GM12878 (cell line): ENCODE measurements around the gene IFNA2. TPM values are rescaled to one million over a fixed set of nuclear protein-coding genes. Genes with fewer than 3 reads are reported as not detected.

Experiments used
- ATAC-seq: fragments of 200-7000 bp; cut with Tn5 transposase; 3 replicates; pipeline ENCODE4 v1.9.1; 2020; ENCODE audit warnings: mild to moderate bottlenecking, moderate library complexity
- BruUV-seq: library from RNA; stranded (reverse); fragments of 400-500 nt; replicated peaks from 2 replicates; lab custom pipeline; 2021; lab: Mats Ljungman, UMichigan
- CTCF ChIA-PET: fragments of 300-600 bp; sonication (Branson Sonifier 250); formaldehyde crosslinking; extraction: SDS; loops from one replicate; lab custom pipeline; 2021; ENCODE audit warnings: inconsistent platforms; lab: Yijun Ruan, JAX
- POLR2A ChIA-PET: fragments of 350-600 bp; formaldehyde crosslinking; extraction: SDS; loops from one replicate; lab custom pipeline; 2021; ENCODE audit warnings: inconsistent platforms; lab: Charles Lee
- RAD21 ChIA-PET: fragments of 300-600 bp; sonication (Branson Sonifier 250); formaldehyde crosslinking; loops from one replicate; lab custom pipeline; 2023; ENCODE audit warnings: antibody characterized with exemption; ENCODE audit not compliant: unreplicated experiment; lab: Charles Lee
- SMC1A ChIA-PET: fragments of 300-600 bp; sonication (Branson Sonifier 250); formaldehyde crosslinking; loops from one replicate; lab custom pipeline; 2023; ENCODE audit not compliant: unreplicated experiment, uncharacterized antibody; lab: Charles Lee
- DNase-seq: peaks from one replicate; pipeline ENCODE4 v3.0.0-alpha.2; 2011; ENCODE audit warnings: low read depth, low spot score
- FAIRE-seq: peaks from 3 replicates; lab custom pipeline; 2011; peaks lifted over from hg19 to GRCh38; lab: Jason Lieb, UNC
- H2AFZ ChIP-seq: 2 replicates; pipeline ENCODE4 v1.6.0; 2011; ENCODE audit warnings: low read depth, low read length, control low read depth; ENCODE audit not compliant: control insufficient read depth
- H3K27ac ChIP-seq: 2 replicates; pipeline ENCODE4 v1.5.1; 2011; ENCODE audit warnings: control low read depth; ENCODE audit not compliant: control insufficient read depth, insufficient read depth
- H3K27me3 ChIP-seq, 2 experiments: replicated peaks in 1 of 2; 2 replicates each; pipeline versions ENCODE4 v1.6.0 to v1.6.1; 2011; ENCODE audit warnings: low read length in 1 of 2; ENCODE audit not compliant: control insufficient read depth in 2 of 2, insufficient read depth in 2 of 2
- H3K36me3 ChIP-seq, 2 experiments: 2 replicates each; pipeline ENCODE4 v1.5.1; 2011; ENCODE audit warnings: low read length in 1 of 2; ENCODE audit not compliant: control insufficient read depth in 2 of 2, insufficient read depth in 2 of 2
- H3K4me1 ChIP-seq: 2 replicates; pipeline ENCODE4 v1.6.1; 2011; ENCODE audit warnings: mild to moderate bottlenecking, low read length, moderate library complexity, mixed read lengths; ENCODE audit not compliant: control insufficient read depth, insufficient read depth
- H3K4me2 ChIP-seq: 2 replicates; pipeline ENCODE4 v1.6.0; 2011; ENCODE audit warnings: control low read depth; ENCODE audit not compliant: control insufficient read depth, insufficient read depth
- H3K4me3 ChIP-seq: fragments of 200-600 bp; sonication (generic); 2 replicates; pipeline ENCODE4 v1.5.1; 2016
- H3K79me2 ChIP-seq: 2 replicates; pipeline ENCODE4 v1.6.0; 2011; ENCODE audit warnings: low read length; ENCODE audit not compliant: control insufficient read depth, insufficient read depth
- H3K9ac ChIP-seq: 2 replicates; pipeline ENCODE4 v1.8.0; 2011; ENCODE audit warnings: low read length, control low read depth, mixed read lengths; ENCODE audit not compliant: control insufficient read depth, insufficient read depth
- H3K9me3 ChIP-seq: replicated peaks from 3 replicates; pipeline ENCODE4 v1.5.1; 2011; ENCODE audit warnings: mild to moderate bottlenecking, low read length; ENCODE audit not compliant: control insufficient read depth, insufficient read depth
- H4K20me1 ChIP-seq: 2 replicates; pipeline ENCODE4 v1.6.0; 2011; ENCODE audit not compliant: control insufficient read depth, insufficient read depth
- BCL11A ChIP-seq: IDR thresholded peaks from 2 replicates; pipeline ENCODE4 v1.6.1; 2011; ENCODE audit warnings: low read depth, low read length
- ETV6 ChIP-seq, 2 experiments: fragments of 450-650 bp in 1 of 2; IDR thresholded peaks in 1 of 2; conservative IDR thresholded peaks in 1 of 2; 2 replicates each; pipeline ENCODE4 v1.6.1; 2014; ENCODE audit warnings: antibody characterized with exemption in 1 of 2, borderline replicate concordance in 1 of 2, low read depth in 1 of 2, mild to moderate bottlenecking in 1 of 2, moderate library complexity in 1 of 2
- IKZF2 ChIP-seq, 2 experiments: fragments of 450-650 bp; IDR thresholded peaks; 2 replicates each; pipeline ENCODE4 v1.6.1; 2017; ENCODE audit warnings: mild to moderate bottlenecking in 2 of 2, moderate library complexity in 2 of 2
- MEF2B ChIP-seq: fragments of 450-650 bp; IDR thresholded peaks from 2 replicates; pipeline ENCODE4 v1.6.1; 2018; ENCODE audit warnings: mild to moderate bottlenecking, moderate library complexity; ENCODE audit not compliant: partially characterized antibody, poor library complexity, severe bottlenecking
- MTA3 ChIP-seq: IDR thresholded peaks from 2 replicates; pipeline ENCODE4 v1.6.1; 2012; ENCODE audit warnings: low read length, inconsistent platforms, borderline replicate concordance
- MYB ChIP-seq: fragments of 150-350 bp; IDR thresholded peaks from 2 replicates; pipeline ENCODE4 v1.6.1; 2014; ENCODE audit warnings: mild to moderate bottlenecking, low read depth, low read length, borderline replicate concordance
- SMAD5 ChIP-seq: IDR thresholded peaks from 2 replicates; pipeline ENCODE4 v1.6.1; 2016; ENCODE audit warnings: antibody characterized with exemption, low read depth
- YBX1 ChIP-seq: fragments of 450-650 bp; IDR thresholded peaks from 2 replicates; pipeline ENCODE4 v1.6.1; 2016; ENCODE audit warnings: antibody characterized with exemption
- YY1 ChIP-seq: IDR thresholded peaks from 2 replicates; pipeline ENCODE4 v1.6.1; 2011; ENCODE audit warnings: low read depth, mild to moderate bottlenecking, low read length
- in situ Hi-C: fragments of 300-500 bp; cut with MboI; formaldehyde crosslinking; loops from 9 replicates; pipeline ENCODE4 v1.14.3; 2018; ENCODE audit warnings: mixed read lengths
- intact Hi-C: fragments of 100-400 bp; cut with micrococcal nuclease; formaldehyde crosslinking; loops from one replicate; pipeline ENCODE4 v1.14.2; 2022; ENCODE audit not compliant: unreplicated experiment
- polyA plus RNA-seq, 11 experiments: library from polyadenylated mRNA; depleted of rRNA in 4 of 11; unstranded in 6 of 11; stranded (reverse) in 5 of 11; fragments of >200 nt; fragmentation: Nextera tagmentation in 4 of 11; fragmentation: Illumina TruSeq in 1 of 11; extraction: Ambion mirVana in 4 of 11; extraction: Trizol in 1 of 11; gene quantifications; 1 replicate in 1 of 11; 2 replicates in 10 of 11; pipeline versions ENCODE4 v1.2.1 to v1.2.3, GENCODE V29; 2011 to 2016; ENCODE audit warnings: inconsistent platforms in 2 of 11, missing spikeins in 2 of 11, low read depth in 1 of 11
- total RNA-seq, 4 experiments: library from RNA; depleted of rRNA in 3 of 4; stranded (reverse); fragments of >200 nt in 3 of 4; fragmentation: Illumina TruSeq in 1 of 4; extraction: Trizol in 1 of 4; gene quantifications; 2 replicates each; pipeline versions ENCODE4 v1.2.1 to v1.2.3, GENCODE V29; 2013 to 2021
- TF ChIP-seq, protein P1 (sequence below): fragments of 450-650 bp; IDR thresholded peaks from 2 replicates; pipeline ENCODE4 v1.6.1; 2017; ENCODE audit warnings: mild to moderate bottlenecking
- TF ChIP-seq, protein P2 (sequence below): fragments of 450-650 bp; IDR thresholded peaks from 2 replicates; pipeline ENCODE4 v1.6.1; 2017; ENCODE audit warnings: mild to moderate bottlenecking, low read depth, inconsistent platforms; ENCODE audit not compliant: poor library complexity, severe bottlenecking

Gene IFNA2
- total and polyA plus RNA-seq, 10 of the 15 experiments (the other 5 are each of a cell fraction or from before 2014, with no cell fraction given): 0.26 to 2.8 (median 0.66) TPM; not detected in 2

GRCh38 chr9:21412107-21412506 lies 26.9 kb upstream of the IFNA2 start:
- DNase-seq: no peak
- POLR2A ChIA-PET: interaction anchor here (0.6 kb wide), 1 partner anchor 35 kb away, joined by 6 read pairs; no protein-coding TSS in a partner anchor

More at GRCh38 chr9:21412107-21412506, 26.9 kb upstream of the IFNA2 start:
- no peak for TF ChIP-seq MTA3
- no peak for TF ChIP-seq BCL11A
- no peak for TF ChIP-seq YY1
- peak; percentile 84 for TF ChIP-seq MEF2B
- TF ChIP-seq, protein P1, sequence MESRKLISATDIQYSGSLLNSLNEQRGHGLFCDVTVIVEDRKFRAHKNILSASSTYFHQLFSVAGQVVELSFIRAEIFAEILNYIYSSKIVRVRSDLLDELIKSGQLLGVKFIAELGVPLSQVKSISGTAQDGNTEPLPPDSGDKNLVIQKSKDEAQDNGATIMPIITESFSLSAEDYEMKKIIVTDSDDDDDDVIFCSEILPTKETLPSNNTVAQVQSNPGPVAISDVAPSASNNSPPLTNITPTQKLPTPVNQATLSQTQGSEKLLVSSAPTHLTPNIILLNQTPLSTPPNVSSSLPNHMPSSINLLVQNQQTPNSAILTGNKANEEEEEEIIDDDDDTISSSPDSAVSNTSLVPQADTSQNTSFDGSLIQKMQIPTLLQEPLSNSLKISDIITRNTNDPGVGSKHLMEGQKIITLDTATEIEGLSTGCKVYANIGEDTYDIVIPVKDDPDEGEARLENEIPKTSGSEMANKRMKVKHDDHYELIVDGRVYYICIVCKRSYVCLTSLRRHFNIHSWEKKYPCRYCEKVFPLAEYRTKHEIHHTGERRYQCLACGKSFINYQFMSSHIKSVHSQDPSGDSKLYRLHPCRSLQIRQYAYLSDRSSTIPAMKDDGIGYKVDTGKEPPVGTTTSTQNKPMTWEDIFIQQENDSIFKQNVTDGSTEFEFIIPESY: no peak
- TF ChIP-seq, protein P2, sequence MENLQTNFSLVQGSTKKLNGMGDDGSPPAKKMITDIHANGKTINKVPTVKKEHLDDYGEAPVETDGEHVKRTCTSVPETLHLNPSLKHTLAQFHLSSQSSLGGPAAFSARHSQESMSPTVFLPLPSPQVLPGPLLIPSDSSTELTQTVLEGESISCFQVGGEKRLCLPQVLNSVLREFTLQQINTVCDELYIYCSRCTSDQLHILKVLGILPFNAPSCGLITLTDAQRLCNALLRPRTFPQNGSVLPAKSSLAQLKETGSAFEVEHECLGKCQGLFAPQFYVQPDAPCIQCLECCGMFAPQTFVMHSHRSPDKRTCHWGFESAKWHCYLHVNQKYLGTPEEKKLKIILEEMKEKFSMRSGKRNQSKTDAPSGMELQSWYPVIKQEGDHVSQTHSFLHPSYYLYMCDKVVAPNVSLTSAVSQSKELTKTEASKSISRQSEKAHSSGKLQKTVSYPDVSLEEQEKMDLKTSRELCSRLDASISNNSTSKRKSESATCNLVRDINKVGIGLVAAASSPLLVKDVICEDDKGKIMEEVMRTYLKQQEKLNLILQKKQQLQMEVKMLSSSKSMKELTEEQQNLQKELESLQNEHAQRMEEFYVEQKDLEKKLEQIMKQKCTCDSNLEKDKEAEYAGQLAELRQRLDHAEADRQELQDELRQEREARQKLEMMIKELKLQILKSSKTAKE: no peak
- TF ChIP-seq SMAD5: no peak
- TF ChIP-seq IKZF2 (IDR thresholded peaks at IDR 0.05): peak in 1 of 2 experiments; percentile 38; a peak in 1 of 4 replicates
- TF ChIP-seq MYB: no peak
- TF ChIP-seq ETV6 (conservative IDR thresholded peaks at IDR 0.05 in 1 of 2, IDR thresholded peaks at IDR 0.05 in 1 of 2; ENCODE audit: borderline replicate concordance in 1 of 2, low read depth in 1 of 2): no peak
- TF ChIP-seq YBX1: no peak
- ChIA-PET RAD21 (interaction anchor here (0.5 to 3.6 kb wide), 6 partner anchors 77 to 156 kb away, joined by 3 to 24 read pairs (median 6); partner anchors contain the start of gene KLHL9), CTCF (interaction anchor here (0.8 to 5.9 kb wide), 9 partner anchors 9 to 159 kb away, joined by 3 to 55 read pairs (median 5); no protein-coding TSS in a partner anchor), SMC1A (interaction anchor here (1.2 to 3.9 kb wide), 6 partner anchors 10 to 93 kb away, joined by 3 to 32 read pairs (median 8); no protein-coding TSS in a partner anchor)
- no peak overlapping the region for H3K9ac ChIP-seq
- H3K4me3 ChIP-seq: no peak overlapping the region
- no peaks in the 10 kb centered on the region; a peak in 1 of 4 replicates for H3K27me3 ChIP-seq
- 0 out of 2 replicates have a peak overlapping the region, but pooled peaks have one; percentile 19 for H3K4me2 ChIP-seq
- peak; percentile 55; the same call in 2 of the 3 replicates for ATAC-seq
- H2AFZ ChIP-seq: no peak overlapping the region
- H3K36me3 ChIP-seq: no peaks in the 10 kb centered on the region
- H3K4me1 ChIP-seq: peaks cover 6% of the 10 kb centered on the region; the same call in 1 of the 2 replicates
- BruUV-seq: no TSS peak
- in situ Hi-C loops: no loop called here
- H3K9me3 ChIP-seq: no peaks in the 10 kb centered on the region
- intact Hi-C loops: loop anchor here (2.0 to 5.0 kb wide), 2 partner anchors 93 to 170 kb away; partner anchors contain the start of gene IFNA14
- H4K20me1 ChIP-seq: no peaks in the 10 kb centered on the region
- H3K79me2 ChIP-seq: no peaks in the 10 kb centered on the region
- FAIRE-seq: no peak
- H3K27ac ChIP-seq: no peak overlapping the region
